Endodermal cell (in vitro differentiated cells): Measurements from ENCODE around the gene MAFB. TPM values are rescaled to one million over a fixed set of nuclear protein-coding genes. Genes with fewer than 3 reads are reported as not detected.

ENCODE experiments used
- DNase-seq: peaks from one replicate; pipeline ENCODE4 v3.0.0-alpha.2; 2017
- H3K27ac ChIP-seq: 2 replicates; pipeline ENCODE4 v1.5.1; 2013; ENCODE audit warnings: mild to moderate bottlenecking, low read depth, low read length, moderate library complexity
- H3K27me3 ChIP-seq: 2 replicates; pipeline ENCODE4 v1.6.1; 2013; ENCODE audit warnings: mild to moderate bottlenecking, low read length, moderate library complexity; ENCODE audit not compliant: insufficient read depth, control insufficient read depth, poor library complexity, severe bottlenecking
- H3K36me3 ChIP-seq: 2 replicates; pipeline ENCODE4 v1.7.0; 2013; ENCODE audit warnings: mild to moderate bottlenecking, low read length, moderate library complexity; ENCODE audit not compliant: control insufficient read depth, insufficient read depth
- H3K4me1 ChIP-seq: one replicate; pipeline ENCODE4 v1.7.0; 2013; ENCODE audit warnings: low read length; ENCODE audit not compliant: control insufficient read depth, insufficient read depth
- H3K4me3 ChIP-seq: 2 replicates; pipeline ENCODE4 v1.5.1; 2013; ENCODE audit warnings: mild to moderate bottlenecking, low read length, moderate library complexity
- H3K9ac ChIP-seq: 2 replicates; pipeline ENCODE4 v1.6.1; 2013; ENCODE audit warnings: mild to moderate bottlenecking, low read length, moderate library complexity; ENCODE audit not compliant: poor library complexity, severe bottlenecking; ENCODE audit errors: extremely low read depth
- H3K9me3 ChIP-seq: 2 replicates; pipeline ENCODE4 v1.6.1; 2013; ENCODE audit warnings: mild to moderate bottlenecking, low read length, moderate library complexity; ENCODE audit not compliant: control insufficient read depth
- H3K27ac Mint-ChIP-seq: 2 replicates; pipeline ENCODE4 v1.8.0; 2020; ENCODE audit warnings: mixed read lengths
- H3K27me3 Mint-ChIP-seq: 2 replicates; pipeline ENCODE4 v1.8.0; 2021; ENCODE audit warnings: mild to moderate bottlenecking, mixed read lengths; ENCODE audit not compliant: insufficient read depth
- H3K36me3 Mint-ChIP-seq: 2 replicates; pipeline ENCODE4 v1.8.0; 2020; ENCODE audit warnings: low read depth, mixed read lengths
- H3K4me1 Mint-ChIP-seq: 2 replicates; pipeline ENCODE4 v1.8.0; 2020; ENCODE audit warnings: mixed read lengths
- H3K4me3 Mint-ChIP-seq: 2 replicates; pipeline ENCODE4 v1.8.0; 2020; ENCODE audit warnings: mild to moderate bottlenecking, moderate library complexity, mixed read lengths
- H3K9me3 Mint-ChIP-seq: 2 replicates; pipeline ENCODE4 v1.8.0; 2020; ENCODE audit warnings: mild to moderate bottlenecking, mixed read lengths
- WGBS, 2 experiments: methylation state at CpG; one replicate each; pipeline versions ENCODE4 v1.1.5 to v1.1.7; 2013; ENCODE audit warnings: missing lambda C conversion rate in 2 of 2, mixed read lengths in 1 of 2; ENCODE audit not compliant: insufficient coverage in 1 of 2, insufficient read length in 1 of 2; 5-methylcytosine and 5-hydroxymethylcytosine counted together
- total RNA-seq, 2 donors: library from RNA; stranded (reverse); fragmentation: NEBNext Ultra II Directional in 1 of 2; extraction: Animal tissue kit (Norgen Biotek cat#: 25700) in 1 of 2; gene quantifications; 2 replicates in 1 of 2; 3 replicates in 1 of 2; pipeline ENCODE4 v1.2.1, GENCODE V29; 2021
- TF ChIP-seq, protein P1 (sequence below): fragments of 200-600 bp; sonication (generic); conservative IDR thresholded peaks from 2 replicates; pipeline ENCODE4 v1.5.0; 2021; ENCODE audit warnings: antibody characterized with exemption, mild to moderate bottlenecking

Gene MAFB
- total RNA-seq, 2 donors from 2014 or later = 0.90 to 1.5 TPM

DNA sequence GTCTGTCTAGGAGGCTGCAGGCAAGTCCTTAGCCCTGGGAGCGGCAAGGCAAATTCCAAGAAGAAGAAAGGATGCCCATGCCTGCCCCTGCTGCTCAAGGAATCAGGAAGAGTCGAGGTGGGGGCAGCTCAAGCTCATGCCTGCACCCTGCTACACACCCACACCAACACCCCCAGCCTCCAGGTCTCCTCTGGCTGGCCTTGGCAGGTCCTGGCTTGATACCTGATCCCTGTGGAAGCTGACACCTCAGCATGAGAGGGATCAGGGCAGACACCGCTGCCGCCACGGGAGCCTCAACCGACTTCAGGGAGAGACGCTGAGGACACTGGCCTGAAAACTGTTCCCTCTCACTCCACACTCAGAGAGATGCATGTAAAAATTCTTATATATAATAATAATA is 35.5 kb upstream of the MAFB start:
- Histone ChIP-seq H3K27ac (no peak overlapping the region), H3K9ac (no peak overlapping the region), H3K27me3 (no peaks in the 10 kb centered on the region), H3K4me1 (no peaks in the 10 kb centered on the region), H3K9me3 (no peaks in the 10 kb centered on the region), H3K4me3 (no peak overlapping the region), H3K36me3 (no peaks in the 10 kb centered on the region)
- WGBS, 2 experiments = 94 to 100% methylated on average over 1 to 6 of the region's 7 CpGs
- H3K9me3 Mint-ChIP-seq = peaks cover 5% of the 10 kb centered on the region
- TF ChIP-seq, protein P1, sequence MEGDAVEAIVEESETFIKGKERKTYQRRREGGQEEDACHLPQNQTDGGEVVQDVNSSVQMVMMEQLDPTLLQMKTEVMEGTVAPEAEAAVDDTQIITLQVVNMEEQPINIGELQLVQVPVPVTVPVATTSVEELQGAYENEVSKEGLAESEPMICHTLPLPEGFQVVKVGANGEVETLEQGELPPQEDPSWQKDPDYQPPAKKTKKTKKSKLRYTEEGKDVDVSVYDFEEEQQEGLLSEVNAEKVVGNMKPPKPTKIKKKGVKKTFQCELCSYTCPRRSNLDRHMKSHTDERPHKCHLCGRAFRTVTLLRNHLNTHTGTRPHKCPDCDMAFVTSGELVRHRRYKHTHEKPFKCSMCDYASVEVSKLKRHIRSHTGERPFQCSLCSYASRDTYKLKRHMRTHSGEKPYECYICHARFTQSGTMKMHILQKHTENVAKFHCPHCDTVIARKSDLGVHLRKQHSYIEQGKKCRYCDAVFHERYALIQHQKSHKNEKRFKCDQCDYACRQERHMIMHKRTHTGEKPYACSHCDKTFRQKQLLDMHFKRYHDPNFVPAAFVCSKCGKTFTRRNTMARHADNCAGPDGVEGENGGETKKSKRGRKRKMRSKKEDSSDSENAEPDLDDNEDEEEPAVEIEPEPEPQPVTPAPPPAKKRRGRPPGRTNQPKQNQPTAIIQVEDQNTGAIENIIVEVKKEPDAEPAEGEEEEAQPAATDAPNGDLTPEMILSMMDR = no peak
- H3K36me3 Mint-ChIP-seq = no peaks in the 10 kb centered on the region
- H3K27ac Mint-ChIP-seq = no peak overlapping the region
- H3K4me1 Mint-ChIP-seq = peaks cover 12% of the 10 kb centered on the region
- H3K27me3 Mint-ChIP-seq = no peaks in the 10 kb centered on the region
- DNase-seq = peak; percentile 69
- no peak overlapping the region for H3K4me3 Mint-ChIP-seq

DNA sequence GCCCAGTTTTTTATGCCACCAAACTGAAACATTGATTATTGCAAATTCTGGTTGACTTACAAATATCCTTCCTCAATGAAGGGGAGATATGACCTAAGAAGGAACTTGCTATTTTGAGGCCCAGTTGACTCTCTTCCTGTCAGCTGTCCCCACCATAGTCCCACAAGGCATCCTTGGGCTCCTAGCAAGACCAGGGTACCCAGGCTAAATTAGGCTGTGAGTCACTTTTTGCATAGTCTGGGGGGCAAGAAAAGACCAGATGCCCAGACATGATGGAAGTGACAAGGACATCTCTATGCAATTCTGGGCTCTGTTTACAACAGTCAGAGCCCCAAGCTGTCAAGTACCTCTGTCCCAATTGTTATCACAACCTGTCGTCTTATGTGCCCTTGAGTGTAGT is 31.8 kb upstream of the MAFB start:
- Histone ChIP-seq H3K4me1 (peaks cover 10% of the 10 kb centered on the region), H3K9ac (no peak overlapping the region), H3K36me3 (no peaks in the 10 kb centered on the region), H3K9me3 (no peaks in the 10 kb centered on the region), H3K27me3 (no peaks in the 10 kb centered on the region), H3K27ac (no peak overlapping the region), H3K4me3 (no peak overlapping the region)
- Mint-ChIP-seq H3K4me1 (peaks cover 14% of the 10 kb centered on the region), H3K9me3 (no peaks in the 10 kb centered on the region), H3K4me3 (no peak overlapping the region), H3K27ac (no peak overlapping the region), H3K27me3 (no peaks in the 10 kb centered on the region), H3K36me3 (no peaks in the 10 kb centered on the region)
- 100% methylated on average over 1 of the region's 1 CpG for WGBS, 2 experiments
- no peak for DNase-seq
- TF ChIP-seq, protein P1 = no peak

DNA sequence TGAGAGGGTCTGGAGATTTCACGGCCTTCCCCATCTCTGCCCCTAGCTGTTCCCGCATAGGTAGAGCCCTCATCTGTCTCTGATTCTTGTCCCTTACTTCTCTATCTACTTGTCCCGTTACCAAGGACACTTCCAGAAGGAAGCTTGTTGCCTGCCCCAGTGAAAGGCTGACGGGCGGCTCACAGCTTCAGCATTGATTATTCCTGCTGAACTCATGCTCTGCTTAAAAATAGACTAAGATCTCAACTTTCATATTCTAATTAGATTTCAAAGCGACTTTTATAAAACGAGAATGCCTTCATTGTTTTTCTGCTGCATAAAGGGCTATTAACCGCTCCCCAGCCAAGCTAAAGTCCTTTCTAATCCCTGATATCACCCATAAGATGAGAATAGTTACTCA is 31.1 kb upstream of the MAFB start:
- DNase-seq = no peak
- no peaks in the 10 kb centered on the region for H3K27me3 ChIP-seq
- Mint-ChIP-seq H3K9me3 (no peaks in the 10 kb centered on the region), H3K27ac (no peak overlapping the region), H3K27me3 (no peaks in the 10 kb centered on the region), H3K4me3 (no peak overlapping the region), H3K4me1 (peaks cover 11% of the 10 kb centered on the region), H3K36me3 (no peaks in the 10 kb centered on the region)
- no peak overlapping the region for H3K27ac ChIP-seq
- TF ChIP-seq, protein P1 = no peak
- no peaks in the 10 kb centered on the region for H3K9me3 ChIP-seq
- no peak overlapping the region for H3K4me3 ChIP-seq
- WGBS, 2 experiments = 87 to 92% methylated on average over 7 to 8 of the region's 8 CpGs
- H3K36me3 ChIP-seq = no peaks in the 10 kb centered on the region
- H3K4me1 ChIP-seq = peaks cover 10% of the 10 kb centered on the region
- no peak overlapping the region for H3K9ac ChIP-seq
